IMR-90 (cell line): ENCODE results near the gene SRPK2. TPM values are rescaled to one million over a fixed set of nuclear protein-coding genes. Genes with fewer than 3 reads are reported as not detected.

Experiments
- ATAC-seq: fragments of 200-7000 bp; cut with Tn5 transposase; 2 replicates; pipeline ENCODE4 v1.9.1; 2020; ENCODE audit warnings: low read depth, mild to moderate bottlenecking, moderate library complexity
- BruUV-seq: library from RNA; stranded (reverse); fragments of 400-500 nt; replicated peaks from 2 replicates; lab custom pipeline; 2021; lab: Mats Ljungman, UMichigan
- CTCF ChIA-PET: fragments of 300-600 bp; formaldehyde crosslinking; extraction: SDS; loops from one replicate; lab custom pipeline; 2021; ENCODE audit warnings: antibody characterized with exemption; lab: Yijun Ruan, JAX
- POLR2A ChIA-PET: fragments of 300-600 bp; sonication (Branson Sonifier 250); formaldehyde crosslinking; loops from one replicate; lab custom pipeline; 2022; ENCODE audit warnings: antibody characterized with exemption; ENCODE audit not compliant: unreplicated experiment; lab: Charles Lee
- DNase-seq: peaks from one replicate; pipeline ENCODE4 v3.0.0; 2013
- H2AFZ ChIP-seq: replicated peaks from 2 replicates; pipeline ENCODE3; 2013; ENCODE audit warnings: low read length, mild to moderate bottlenecking; ENCODE audit not compliant: poor library complexity
- H2AK5ac ChIP-seq: 2 replicates; pipeline ENCODE4 v1.6.1; 2013; ENCODE audit warnings: low read depth, low read length, inconsistent platforms
- H2AK9ac ChIP-seq: replicated peaks from 2 replicates; pipeline ENCODE3; 2013; ENCODE audit warnings: mild to moderate bottlenecking, low read depth, low read length, moderate library complexity; ENCODE audit not compliant: poor library complexity
- H2BK120ac ChIP-seq: 2 replicates; pipeline ENCODE4 v1.6.1; 2013; ENCODE audit warnings: low read depth, low read length, inconsistent platforms
- H2BK15ac ChIP-seq: 3 replicates; pipeline ENCODE4 v1.6.1; 2013; ENCODE audit warnings: low read depth, low read length, inconsistent platforms
- H2BK20ac ChIP-seq: 2 replicates; pipeline ENCODE4 v1.6.1; 2013; ENCODE audit warnings: low read depth, mild to moderate bottlenecking, inconsistent platforms, low read length, moderate library complexity
- H2BK5ac ChIP-seq: 2 replicates; pipeline ENCODE4 v1.6.1; 2013; ENCODE audit warnings: mild to moderate bottlenecking, low read depth, low read length, inconsistent platforms; ENCODE audit not compliant: poor library complexity, severe bottlenecking
- H3K14ac ChIP-seq: replicated peaks from 2 replicates; pipeline ENCODE4 v1.6.1; 2013; ENCODE audit warnings: low read depth, low read length, inconsistent platforms
- H3K18ac ChIP-seq: 2 replicates; pipeline ENCODE4 v1.6.1; 2013; ENCODE audit warnings: low read depth, low read length, control low read depth
- H3K23ac ChIP-seq: 2 replicates; pipeline ENCODE4 v1.6.1; 2013; ENCODE audit warnings: low read depth, low read length, inconsistent platforms
- H3K27ac ChIP-seq: 2 replicates; pipeline ENCODE4 v1.5.1; 2013; ENCODE audit warnings: mild to moderate bottlenecking, control low read depth, low read length; ENCODE audit not compliant: insufficient read depth
- H3K27me3 ChIP-seq: 2 replicates; pipeline ENCODE4 v1.6.1; 2013; ENCODE audit warnings: low read length; ENCODE audit not compliant: control insufficient read depth, insufficient read depth
- H3K36me3 ChIP-seq: 2 replicates; pipeline ENCODE4 v1.6.1; 2013; ENCODE audit warnings: low read length, mixed read lengths; ENCODE audit not compliant: control insufficient read depth, insufficient read depth
- H3K4ac ChIP-seq: 2 replicates; pipeline ENCODE4 v1.6.1; 2013; ENCODE audit warnings: low read depth, low read length, inconsistent platforms
- H3K4me1 ChIP-seq: 2 replicates; pipeline ENCODE4 v1.6.1; 2013; ENCODE audit warnings: low read length, mixed read lengths; ENCODE audit not compliant: control insufficient read depth, insufficient read depth
- H3K4me2 ChIP-seq: 2 replicates; pipeline ENCODE4 v1.6.1; 2013; ENCODE audit warnings: low read depth, mild to moderate bottlenecking, control low read depth, low read length, moderate library complexity
- H3K4me3 ChIP-seq: 2 replicates; pipeline ENCODE4 v1.5.1; 2013; ENCODE audit warnings: low read depth, mild to moderate bottlenecking, control low read depth, low read length, moderate library complexity; ENCODE audit not compliant: insufficient read depth
- H3K56ac ChIP-seq: 2 replicates; pipeline ENCODE4 v1.6.1; 2013; ENCODE audit warnings: low read length, inconsistent platforms; ENCODE audit not compliant: insufficient read depth; ENCODE audit errors: extremely low read depth
- H3K79me1 ChIP-seq, 2 experiments: 2 replicates each; pipeline ENCODE4 v1.6.1; 2013; ENCODE audit warnings: low read length in 2 of 2, inconsistent platforms in 1 of 2, low read depth in 1 of 2
- H3K9ac ChIP-seq: 2 replicates; pipeline ENCODE4 v1.6.1; 2013; ENCODE audit warnings: low read depth, low read length, control low read depth
- H3K9me1 ChIP-seq: 2 replicates; pipeline ENCODE4 v1.6.1; 2013; ENCODE audit warnings: low read length, inconsistent platforms; ENCODE audit not compliant: insufficient read depth
- H3K9me3 ChIP-seq: 2 replicates; pipeline ENCODE4 v1.6.1; 2013; ENCODE audit warnings: low read length; ENCODE audit not compliant: control insufficient read depth, insufficient read depth
- H4K20me1 ChIP-seq: 2 replicates; pipeline ENCODE4 v1.6.1; 2013; ENCODE audit warnings: low read length, inconsistent platforms; ENCODE audit not compliant: insufficient read depth
- H4K5ac ChIP-seq: 2 replicates; pipeline ENCODE4 v1.6.1; 2013; ENCODE audit warnings: mild to moderate bottlenecking, low read depth, low read length, control low read depth
- H4K8ac ChIP-seq, 2 experiments: 2 replicates each; pipeline ENCODE4 v1.6.1; 2013; ENCODE audit warnings: low read depth in 2 of 2, low read length in 2 of 2, control low read depth in 1 of 2, inconsistent platforms in 1 of 2
- H4K91ac ChIP-seq: 2 replicates; pipeline ENCODE4 v1.6.1; 2013; ENCODE audit warnings: low read depth, low read length, inconsistent platforms; ENCODE audit not compliant: insufficient read depth
- BHLHE40 ChIP-seq: fragments of 150-350 bp; IDR thresholded peaks from 2 replicates; pipeline ENCODE4 v1.6.1; 2016; ENCODE audit warnings: mild to moderate bottlenecking, low read depth, low read length
- FOS ChIP-seq: fragments of 150-350 bp; IDR thresholded peaks from 2 replicates; pipeline ENCODE4 v1.6.1; 2016; ENCODE audit warnings: low read depth, low read length
- MAFK ChIP-seq: IDR thresholded peaks from 2 replicates; pipeline ENCODE4 v1.6.1; 2012; ENCODE audit warnings: low read depth, low read length, improper control_type of control experiment
- MAZ ChIP-seq: IDR thresholded peaks from 2 replicates; pipeline ENCODE4 v1.6.1; 2012; ENCODE audit warnings: low read depth, mild to moderate bottlenecking, low read length, improper control_type of control experiment, moderate library complexity, borderline replicate concordance
- MXI1 ChIP-seq: IDR thresholded peaks from 2 replicates; pipeline ENCODE4 v1.6.1; 2012; ENCODE audit warnings: low read depth, mild to moderate bottlenecking, low read length, moderate library complexity, borderline replicate concordance
- NFE2L2 ChIP-seq: fragments of 150-350 bp; IDR thresholded peaks from 2 replicates; pipeline ENCODE4 v1.6.1; 2016; ENCODE audit warnings: low read depth, mild to moderate bottlenecking, low read length
- POLR2A ChIP-seq: IDR thresholded peaks from 2 replicates; pipeline ENCODE4 v1.6.1; 2012; ENCODE audit warnings: mild to moderate bottlenecking, low read depth, low read length
- RAD21 ChIP-seq: IDR thresholded peaks from 2 replicates; pipeline ENCODE4 v1.6.1; 2012; ENCODE audit warnings: low read length, improper control_type of control experiment
- RFX5 ChIP-seq: IDR thresholded peaks from 2 replicates; pipeline ENCODE4 v1.8.0; 2012; ENCODE audit warnings: low read depth, mild to moderate bottlenecking, low read length, moderate library complexity
- SMC3 ChIP-seq: fragments of 150-350 bp; IDR thresholded peaks from 2 replicates; pipeline ENCODE4 v1.6.1; 2016; ENCODE audit warnings: low read depth, mild to moderate bottlenecking, antibody characterized with exemption, low read length, moderate library complexity
- dilution Hi-C: fragments of 300-500 bp; cut with HindIII; formaldehyde crosslinking; loops from one replicate; pipeline ENCODE4 v1.14.3; 2018; ENCODE audit warnings: low sequenced_read_pairs; ENCODE audit not compliant: unreplicated experiment
- in situ Hi-C: fragments of 300-500 bp; cut with MboI; formaldehyde crosslinking; loops from 3 replicates; pipeline ENCODE4 v1.14.3; 2019; ENCODE audit warnings: low sequenced_read_pairs, inconsistent platforms, mixed read lengths
- intact Hi-C: fragments of 100-400 bp; cut with micrococcal nuclease; formaldehyde crosslinking; loops from 2 replicates; pipeline ENCODE4 v1.10.0; 2022
- polyA plus RNA-seq, 3 experiments: library from polyadenylated mRNA; depleted of rRNA; stranded (reverse); fragments of >200 nt; gene quantifications; 2 replicates each; pipeline ENCODE4 v1.2.3, GENCODE V29; 2012; ENCODE audit warnings: low replicate concordance in 1 of 3
- total RNA-seq: library from RNA; depleted of rRNA; stranded (reverse); fragments of >200 nt; gene quantifications from 2 replicates; pipeline ENCODE4 v1.2.3, GENCODE V29; 2012
- TF ChIP-seq, protein P1 (sequence below): fragments of 150-350 bp; IDR thresholded peaks from 2 replicates; pipeline ENCODE4 v1.6.1; 2017; ENCODE audit warnings: mild to moderate bottlenecking, antibody characterized with exemption, low read length, low read depth
- TF ChIP-seq, protein P2 (sequence below): fragments of 150-350 bp; IDR thresholded peaks from 2 replicates; pipeline ENCODE4 v1.6.1; 2016; ENCODE audit warnings: low read depth, mild to moderate bottlenecking, low read length, moderate library complexity, borderline replicate concordance
- TF ChIP-seq, protein P3 (sequence below): conservative IDR thresholded peaks from 2 replicates; pipeline ENCODE4 v1.5.1; 2012; ENCODE audit warnings: mild to moderate bottlenecking, low read depth, low read length, improper control_type of control experiment

Gene SRPK2
- total and polyA plus RNA-seq, 2 of the 4 experiments (the other 2 are of a cell fraction): 13.2 to 33.0 TPM

DNA sequence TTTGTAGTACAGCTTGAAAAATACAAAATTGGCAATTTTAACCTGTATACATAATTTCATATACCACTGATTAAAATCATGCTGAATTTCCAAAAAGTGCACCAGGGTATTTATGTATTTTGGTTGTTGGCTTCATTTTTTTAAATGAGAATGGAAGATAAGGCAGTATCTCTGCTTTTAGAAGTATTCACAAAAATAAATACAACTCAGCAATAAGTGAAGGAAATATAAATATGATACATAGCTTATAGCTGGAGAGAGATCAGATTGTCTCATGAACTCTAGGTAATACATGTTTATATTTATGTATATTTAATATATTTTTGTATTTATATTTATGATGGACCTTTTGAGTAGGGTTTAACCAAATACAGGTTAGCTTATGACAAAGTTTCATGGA lies 293.8 kb downstream of the SRPK2 start:
- Histone ChIP-seq H3K23ac (no peak overlapping the region), H2AK5ac (no peak overlapping the region), H4K20me1 (no peaks in the 10 kb centered on the region), H3K56ac (no peak overlapping the region), H2AFZ (no peak overlapping the region), H3K36me3 (peaks cover 26% of the 10 kb centered on the region), H4K8ac (no peak overlapping the region), H3K27ac (no peak overlapping the region), H3K9me3 (no peaks in the 10 kb centered on the region), H2BK15ac (no peak overlapping the region), H3K9ac (no peak overlapping the region), H3K9me1 (peaks cover 3% of the 10 kb centered on the region), H2BK20ac (no peak overlapping the region), H3K4me3 (no peak overlapping the region), H3K27me3 (no peaks in the 10 kb centered on the region), H2AK9ac (no peak overlapping the region), H3K4ac (no peak overlapping the region), H2BK5ac (no peak overlapping the region), H3K4me2 (no peak overlapping the region), H3K79me1 (peaks cover 13 to 43% of the 10 kb centered on the region in 2 experiments), H3K14ac (no peak overlapping the region), H4K5ac (no peak overlapping the region), H3K4me1 (peaks cover 7% of the 10 kb centered on the region), H2BK120ac (no peak overlapping the region), H4K91ac (no peak overlapping the region), H3K18ac (no peak overlapping the region)
- CTCF ChIA-PET: no interaction called here
- in situ Hi-C loops (no loop called here), intact Hi-C loops (no loop called here), dilution Hi-C loops (no loop called here)
- no TSS peak for BruUV-seq
- TF ChIP-seq SMC3: no peak
- no peak for TF ChIP-seq FOS
- no peak for TF ChIP-seq RAD21
- TF ChIP-seq MXI1: no peak
- no peak for TF ChIP-seq MAZ
- TF ChIP-seq POLR2A: no peak
- TF ChIP-seq, protein P1, sequence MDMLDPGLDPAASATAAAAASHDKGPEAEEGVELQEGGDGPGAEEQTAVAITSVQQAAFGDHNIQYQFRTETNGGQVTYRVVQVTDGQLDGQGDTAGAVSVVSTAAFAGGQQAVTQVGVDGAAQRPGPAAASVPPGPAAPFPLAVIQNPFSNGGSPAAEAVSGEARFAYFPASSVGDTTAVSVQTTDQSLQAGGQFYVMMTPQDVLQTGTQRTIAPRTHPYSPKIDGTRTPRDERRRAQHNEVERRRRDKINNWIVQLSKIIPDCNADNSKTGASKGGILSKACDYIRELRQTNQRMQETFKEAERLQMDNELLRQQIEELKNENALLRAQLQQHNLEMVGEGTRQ: no peak
- no peak for TF ChIP-seq MAFK
- TF ChIP-seq BHLHE40: no peak
- no peak for TF ChIP-seq RFX5
- TF ChIP-seq, protein P2, sequence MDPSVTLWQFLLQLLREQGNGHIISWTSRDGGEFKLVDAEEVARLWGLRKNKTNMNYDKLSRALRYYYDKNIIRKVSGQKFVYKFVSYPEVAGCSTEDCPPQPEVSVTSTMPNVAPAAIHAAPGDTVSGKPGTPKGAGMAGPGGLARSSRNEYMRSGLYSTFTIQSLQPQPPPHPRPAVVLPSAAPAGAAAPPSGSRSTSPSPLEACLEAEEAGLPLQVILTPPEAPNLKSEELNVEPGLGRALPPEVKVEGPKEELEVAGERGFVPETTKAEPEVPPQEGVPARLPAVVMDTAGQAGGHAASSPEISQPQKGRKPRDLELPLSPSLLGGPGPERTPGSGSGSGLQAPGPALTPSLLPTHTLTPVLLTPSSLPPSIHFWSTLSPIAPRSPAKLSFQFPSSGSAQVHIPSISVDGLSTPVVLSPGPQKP: no peak
- TF ChIP-seq, protein P3, sequence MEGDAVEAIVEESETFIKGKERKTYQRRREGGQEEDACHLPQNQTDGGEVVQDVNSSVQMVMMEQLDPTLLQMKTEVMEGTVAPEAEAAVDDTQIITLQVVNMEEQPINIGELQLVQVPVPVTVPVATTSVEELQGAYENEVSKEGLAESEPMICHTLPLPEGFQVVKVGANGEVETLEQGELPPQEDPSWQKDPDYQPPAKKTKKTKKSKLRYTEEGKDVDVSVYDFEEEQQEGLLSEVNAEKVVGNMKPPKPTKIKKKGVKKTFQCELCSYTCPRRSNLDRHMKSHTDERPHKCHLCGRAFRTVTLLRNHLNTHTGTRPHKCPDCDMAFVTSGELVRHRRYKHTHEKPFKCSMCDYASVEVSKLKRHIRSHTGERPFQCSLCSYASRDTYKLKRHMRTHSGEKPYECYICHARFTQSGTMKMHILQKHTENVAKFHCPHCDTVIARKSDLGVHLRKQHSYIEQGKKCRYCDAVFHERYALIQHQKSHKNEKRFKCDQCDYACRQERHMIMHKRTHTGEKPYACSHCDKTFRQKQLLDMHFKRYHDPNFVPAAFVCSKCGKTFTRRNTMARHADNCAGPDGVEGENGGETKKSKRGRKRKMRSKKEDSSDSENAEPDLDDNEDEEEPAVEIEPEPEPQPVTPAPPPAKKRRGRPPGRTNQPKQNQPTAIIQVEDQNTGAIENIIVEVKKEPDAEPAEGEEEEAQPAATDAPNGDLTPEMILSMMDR: no peak
- no peak for TF ChIP-seq NFE2L2
- POLR2A ChIA-PET: no interaction called here
- ATAC-seq: no peak
- DNase-seq: no peak
